GM20431 (cell line): ENCODE measurements around the gene PRIM2.
"Not testable (repeated sequence)": the region's sequence is repeated elsewhere in the genome, so short reads cannot be mapped to it uniquely, and the experiment has no call there.

Experiments used
- in situ Hi-C: fragments of 300-500 bp; cut with MseI, MboI; formaldehyde crosslinking; loops from one replicate; pipeline ENCODE4 v1.15.0; 2020; ENCODE audit warnings: low sequenced_read_pairs; ENCODE audit not compliant: unreplicated experiment

PRIM2 gene

DNA sequence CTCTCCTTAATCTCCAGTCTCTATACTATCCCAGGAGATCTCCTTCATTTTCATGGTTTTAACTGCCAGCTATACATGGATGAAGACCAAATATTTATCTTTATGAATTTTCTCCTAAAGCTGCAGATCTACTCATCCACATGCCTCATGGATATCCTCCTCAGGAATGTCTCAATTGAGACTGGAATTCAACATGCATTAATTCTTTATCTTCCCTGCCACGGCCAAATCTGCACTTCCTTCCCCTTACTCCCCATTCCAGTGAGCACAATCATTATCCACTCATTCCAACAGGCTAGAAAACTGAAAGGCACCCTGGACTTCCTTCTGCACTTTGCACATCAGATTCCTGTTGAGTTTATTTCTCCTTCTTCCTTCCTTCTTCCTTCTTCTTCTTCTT is 379.0 kb downstream of the PRIM2 start:
- in situ Hi-C loops = not testable (repeated sequence)
